Measurements from ENCODE around the gene MS4A10.

The MS4A10 gene

DNA sequence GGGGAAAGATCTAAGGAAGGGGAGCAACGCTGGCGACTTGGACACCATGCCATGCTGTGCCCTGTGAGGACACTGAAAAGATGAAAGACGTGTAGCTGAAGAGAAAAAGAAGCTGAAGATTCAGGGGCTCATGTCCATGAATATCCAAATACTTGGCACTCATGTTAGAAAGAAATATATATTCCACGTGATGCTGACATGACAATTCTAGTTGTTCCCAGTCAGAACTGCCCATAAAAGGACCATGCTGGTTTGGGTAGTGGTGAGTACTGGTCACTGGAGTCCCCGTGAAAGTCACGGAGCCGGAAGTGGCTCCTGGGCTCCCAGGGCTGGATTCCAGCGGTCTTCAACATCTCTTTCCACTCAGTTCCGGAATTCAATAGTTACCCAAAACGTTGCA, 18.6 kb upstream of the MS4A10 start:
- DNase-seq, result no peak

DNA sequence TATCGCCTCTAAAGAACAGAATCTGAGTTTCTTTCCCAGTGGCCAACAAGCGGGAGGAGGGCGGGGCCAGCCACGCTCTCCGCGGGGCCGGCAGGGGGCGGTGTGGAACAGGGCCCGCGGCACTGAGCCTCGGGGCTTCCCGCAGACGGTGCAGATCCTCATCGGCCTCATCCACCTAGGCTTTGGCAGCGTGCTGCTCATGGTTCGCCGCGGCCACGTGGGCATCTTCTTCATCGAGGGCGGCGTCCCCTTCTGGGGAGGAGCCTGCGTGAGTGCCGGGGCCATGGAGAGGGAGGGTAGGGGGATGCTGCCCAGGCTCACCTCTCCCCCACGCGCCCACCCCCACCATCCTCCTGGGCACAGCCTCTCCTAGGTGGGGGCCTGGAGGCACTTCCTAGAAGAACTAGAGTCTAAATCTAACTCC, 17.7 kb upstream of the MS4A10 start:
- no peak for DNase-seq

DNA sequence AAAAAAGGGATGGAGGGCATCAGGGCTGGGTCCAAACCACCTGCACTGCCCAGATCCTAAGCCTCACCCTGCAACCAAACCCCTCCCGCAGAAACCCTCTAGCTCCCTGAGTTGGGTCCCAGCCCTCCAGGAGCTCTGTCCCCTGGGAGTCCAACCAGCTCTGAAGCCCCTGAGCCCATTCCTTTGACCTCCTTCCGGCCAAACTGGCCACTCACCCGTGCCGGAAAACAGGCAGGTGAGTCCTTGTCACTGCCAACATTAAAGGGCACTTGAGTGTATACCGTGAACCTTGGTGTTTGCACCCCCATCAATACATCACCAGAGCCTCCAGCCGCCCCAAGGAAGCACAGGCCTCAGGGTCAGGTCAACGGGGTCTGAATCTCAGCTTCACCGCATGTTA, 16.9 kb upstream of the MS4A10 start:
- no peak for DNase-seq

DNA sequence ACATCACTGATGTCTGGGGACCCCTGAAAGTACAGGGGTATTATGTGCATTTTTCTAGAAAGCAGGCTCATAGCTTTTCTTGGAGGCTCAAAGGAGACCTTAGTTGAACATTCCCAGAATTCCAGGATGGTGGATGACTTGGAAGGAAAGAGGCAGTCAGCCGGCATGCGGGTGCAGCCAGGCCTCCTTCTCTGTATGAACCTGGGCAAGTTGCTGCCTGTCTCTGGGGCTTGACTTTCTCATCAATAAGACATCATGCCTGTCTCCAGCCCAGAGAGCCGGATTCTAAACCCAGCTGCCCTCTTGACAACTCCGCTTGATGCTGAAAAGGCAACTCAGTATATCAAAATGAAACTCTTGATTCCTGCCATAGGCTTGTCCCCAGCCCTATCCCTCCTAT, 15.9 kb upstream of the MS4A10 start:
- DNase-seq, result no peak

DNA sequence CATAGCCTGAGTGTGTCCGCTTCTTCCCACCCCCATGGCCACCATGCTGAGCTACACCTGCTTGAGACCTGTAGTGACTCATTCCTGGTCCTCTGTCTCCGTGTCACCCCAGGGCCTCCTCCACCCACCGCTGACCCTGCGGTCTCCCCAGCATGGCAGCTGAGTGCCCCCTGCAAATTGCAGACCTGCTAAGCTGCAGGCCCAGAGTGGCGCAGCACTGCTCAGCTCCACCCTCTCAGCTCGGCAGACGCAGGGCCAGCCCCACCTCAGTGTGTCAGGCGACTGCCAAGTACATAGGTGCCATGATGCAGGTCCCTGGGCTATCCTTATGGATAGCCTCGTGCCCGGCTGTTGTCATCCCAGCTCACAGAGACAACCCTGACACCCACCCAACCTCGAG, 15.3 kb upstream of the MS4A10 start:
- DNase-seq, result no peak

DNA sequence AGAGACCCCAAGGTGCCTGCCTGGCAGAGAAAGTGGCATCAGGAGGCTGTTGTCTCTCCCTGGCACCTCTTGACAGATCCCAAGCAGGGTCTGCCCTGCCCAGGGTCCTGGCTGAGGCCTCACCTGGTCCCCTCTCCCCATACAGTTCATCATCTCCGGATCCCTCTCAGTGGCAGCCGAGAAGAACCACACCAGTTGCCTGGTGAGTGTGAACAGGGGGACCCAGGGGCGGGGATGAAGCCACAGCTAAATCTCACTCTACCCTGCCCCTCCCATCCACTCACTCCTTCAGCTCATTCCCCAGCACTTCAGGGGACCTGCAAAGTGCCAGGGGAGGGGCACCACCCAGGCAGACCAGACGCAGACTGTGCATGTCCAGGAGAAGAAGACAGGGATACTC, 14.0 kb upstream of the MS4A10 start:
- DNase-seq, result no peak

DNA sequence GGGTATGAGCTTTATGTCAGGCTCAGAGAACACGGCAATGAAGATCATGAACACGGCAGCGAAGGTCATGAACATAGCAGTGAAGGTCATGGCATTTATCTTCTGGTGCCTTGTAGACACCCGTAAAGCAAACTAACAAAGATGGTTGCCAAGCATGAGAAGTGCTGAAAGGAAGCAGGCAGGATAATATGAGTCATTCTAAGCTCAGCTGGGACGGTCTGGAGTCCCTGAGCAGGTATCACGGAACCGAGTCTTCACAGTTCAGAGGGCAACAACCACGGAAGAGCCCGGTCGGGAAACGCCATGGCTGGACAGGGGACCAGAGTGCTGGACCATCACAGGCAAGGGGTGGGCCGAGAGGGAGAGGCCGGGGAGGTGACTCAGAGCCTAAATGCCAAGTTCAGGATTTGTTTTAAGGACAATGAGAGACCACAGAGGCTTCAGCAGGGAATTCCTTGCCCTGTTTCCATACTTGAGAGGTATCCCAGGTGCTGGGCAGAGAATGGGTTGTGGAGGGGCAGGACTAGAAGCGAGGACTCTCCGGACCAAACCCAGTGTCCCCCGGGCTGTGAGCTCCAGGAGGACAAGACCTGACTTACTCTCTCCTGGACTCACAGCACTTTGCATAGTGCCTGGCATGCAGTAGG, 13.1 kb upstream of the MS4A10 start:
- no peak for DNase-seq

DNA sequence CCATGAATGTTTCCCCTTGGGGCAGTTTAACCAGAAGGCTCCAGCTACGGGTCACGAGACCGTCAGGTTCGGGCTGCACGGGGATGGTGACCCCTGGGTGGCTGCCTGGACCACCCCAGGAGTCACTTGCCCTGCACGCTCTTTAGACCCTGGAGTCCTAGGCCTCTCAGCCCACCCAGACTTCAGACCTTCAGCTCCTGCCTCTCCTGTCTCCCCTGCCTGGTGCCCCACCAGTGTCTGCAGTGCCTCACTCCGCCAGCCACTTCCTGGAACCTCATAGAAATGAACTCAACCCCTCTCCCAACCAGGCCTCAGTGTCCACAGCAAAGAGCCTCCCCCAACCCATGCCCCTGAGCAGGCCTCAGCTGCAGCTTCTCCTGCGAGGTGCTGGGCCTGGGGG, 12.5 kb upstream of the MS4A10 start:
- DNase-seq, result no peak

DNA sequence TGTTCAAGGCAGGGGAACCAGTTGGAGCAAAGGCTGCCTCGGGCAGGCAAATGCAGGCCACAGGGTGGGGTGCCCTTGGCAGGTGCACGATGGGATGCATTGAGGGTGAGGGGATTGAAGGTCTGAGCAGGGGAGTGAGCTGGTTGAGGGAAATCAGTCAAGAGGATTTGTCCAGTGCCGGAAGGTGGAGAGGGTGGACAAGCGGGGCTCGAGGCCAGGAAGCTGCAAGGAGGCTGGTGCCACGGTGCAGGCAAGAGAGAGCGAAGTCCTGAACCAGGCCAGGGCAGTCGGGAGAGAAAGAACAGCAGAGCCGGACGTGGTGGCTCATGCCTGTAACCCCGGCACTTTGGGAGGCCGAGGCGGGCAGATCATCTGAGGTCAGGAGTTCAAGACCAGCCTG, 10.4 kb upstream of the MS4A10 start:
- DNase-seq, result no peak

DNA sequence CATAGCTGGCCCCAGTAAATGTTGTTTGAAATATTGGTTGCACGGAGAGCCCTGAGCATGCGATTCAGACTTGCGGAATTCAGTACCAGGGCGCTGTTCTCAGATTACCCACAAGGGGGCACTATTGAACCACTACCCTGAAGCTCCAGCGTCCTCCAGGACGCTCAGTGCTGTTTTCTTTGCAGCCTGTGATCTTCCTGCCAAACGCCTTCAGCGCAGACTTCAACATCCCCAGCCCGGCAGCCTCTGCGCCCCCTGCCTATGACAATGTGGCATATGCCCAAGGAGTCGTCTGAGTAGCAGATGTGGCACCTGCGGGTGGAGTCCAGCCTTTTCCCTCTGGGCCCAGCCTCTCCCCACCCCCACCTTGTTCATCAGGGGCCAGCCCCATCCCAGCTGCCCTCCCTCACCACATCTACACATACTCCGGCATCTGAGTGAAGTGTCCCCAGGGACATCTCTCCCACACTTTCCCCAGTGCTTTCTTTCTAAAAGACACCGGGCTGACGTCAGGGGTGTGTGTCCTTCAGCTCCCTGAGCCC, 9.6 kb upstream of the MS4A10 start:
- DNase-seq, result peak; percentile 83

DNA sequence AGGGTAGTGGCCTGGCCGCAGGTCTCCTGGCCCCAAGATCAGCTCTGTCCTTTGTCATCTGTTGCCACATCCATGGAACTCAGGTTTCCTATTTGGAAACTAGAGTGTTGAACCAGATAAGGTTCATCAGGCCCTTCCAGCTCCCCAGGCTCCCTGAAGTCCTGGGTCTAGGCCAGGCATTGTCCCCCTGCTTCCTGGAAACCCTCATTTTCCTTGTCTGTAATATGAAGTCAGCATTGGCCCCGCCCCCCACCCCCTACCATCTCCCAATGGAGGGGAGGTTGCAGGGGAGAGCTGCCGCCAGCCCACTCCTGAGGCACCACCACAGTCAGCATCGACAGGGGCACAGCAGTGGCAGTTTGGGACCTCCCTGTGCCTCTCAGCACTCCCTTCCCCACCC, 9.0 kb upstream of the MS4A10 start:
- no peak for DNase-seq

DNA sequence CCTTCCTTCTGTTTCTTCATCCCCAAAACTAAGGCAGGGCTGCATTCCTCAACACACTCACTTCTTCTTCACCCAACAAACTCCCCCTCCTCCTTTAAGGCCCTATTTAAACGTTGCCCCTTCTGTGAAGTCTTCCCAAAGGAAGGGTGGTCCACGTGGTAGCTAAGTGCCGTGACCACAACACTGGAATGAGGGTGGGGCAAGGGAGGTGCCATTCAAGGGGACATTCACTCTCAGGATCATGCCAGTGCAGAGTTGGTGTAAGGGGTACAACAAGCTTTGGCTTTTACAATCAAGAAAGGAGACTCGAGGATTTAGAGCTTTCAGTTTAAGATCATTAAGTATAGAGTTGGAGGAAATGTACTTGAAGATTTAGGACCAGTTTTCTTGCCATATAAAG, 8.0 kb upstream of the MS4A10 start:
- no peak for DNase-seq

DNA sequence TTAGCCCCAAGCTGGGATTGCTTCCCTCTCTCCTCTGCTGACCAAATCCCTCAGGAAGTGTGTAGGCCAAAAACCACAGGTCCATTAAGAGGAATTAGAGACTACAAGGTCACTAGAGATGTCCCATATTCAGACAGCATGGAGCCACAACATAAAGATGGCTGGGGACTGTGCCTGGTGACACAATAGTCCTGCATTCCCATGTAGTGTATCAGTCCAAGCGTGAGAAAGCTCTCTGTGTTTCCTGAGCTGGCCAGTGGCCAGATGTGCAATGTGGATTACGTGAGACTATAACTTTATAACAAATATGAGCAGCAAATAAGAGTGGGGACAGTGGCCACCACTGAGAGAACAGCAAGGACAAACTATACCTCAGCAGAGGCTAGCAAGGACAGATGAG, 7.6 kb upstream of the MS4A10 start:
- no peak for DNase-seq

DNA sequence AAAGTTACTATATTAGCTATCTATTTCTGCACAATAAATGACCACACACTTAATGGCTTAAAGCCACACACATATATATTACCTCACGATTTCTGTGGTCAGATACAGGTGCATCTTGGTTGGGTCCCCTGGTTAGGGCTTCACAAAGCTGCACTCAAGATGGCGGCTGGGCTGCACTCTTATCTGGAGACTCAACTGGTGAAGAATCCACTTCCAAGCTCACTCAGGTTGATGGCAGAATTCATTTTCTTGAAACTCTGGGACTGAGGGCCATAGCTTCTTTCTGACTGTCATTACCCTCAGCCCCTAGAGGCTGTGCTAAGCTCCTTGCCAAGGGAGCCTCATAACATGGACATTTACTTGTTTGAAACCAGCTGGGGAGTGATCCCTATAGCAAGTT, 5.1 kb upstream of the MS4A10 start:
- DNase-seq, result no peak

DNA sequence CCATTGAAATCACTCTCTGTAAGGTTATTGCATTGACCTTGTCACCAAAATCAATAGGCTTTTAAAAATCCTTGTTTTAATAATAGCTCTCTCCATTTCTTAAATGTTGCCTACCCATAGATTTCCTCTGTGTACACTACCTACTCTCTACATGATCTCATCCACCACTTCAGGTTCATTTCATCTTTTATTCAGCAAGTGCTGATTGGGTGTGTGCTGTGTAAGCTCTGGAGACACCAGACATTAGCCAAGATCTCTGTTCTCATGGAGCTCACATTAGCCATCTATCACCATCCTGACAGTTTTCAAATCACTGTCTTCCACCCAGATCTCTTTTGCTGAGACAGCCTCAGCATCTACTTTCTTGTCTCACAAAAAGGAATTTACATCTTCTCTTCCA, 4.4 kb upstream of the MS4A10 start:
- no peak for DNase-seq

DNA sequence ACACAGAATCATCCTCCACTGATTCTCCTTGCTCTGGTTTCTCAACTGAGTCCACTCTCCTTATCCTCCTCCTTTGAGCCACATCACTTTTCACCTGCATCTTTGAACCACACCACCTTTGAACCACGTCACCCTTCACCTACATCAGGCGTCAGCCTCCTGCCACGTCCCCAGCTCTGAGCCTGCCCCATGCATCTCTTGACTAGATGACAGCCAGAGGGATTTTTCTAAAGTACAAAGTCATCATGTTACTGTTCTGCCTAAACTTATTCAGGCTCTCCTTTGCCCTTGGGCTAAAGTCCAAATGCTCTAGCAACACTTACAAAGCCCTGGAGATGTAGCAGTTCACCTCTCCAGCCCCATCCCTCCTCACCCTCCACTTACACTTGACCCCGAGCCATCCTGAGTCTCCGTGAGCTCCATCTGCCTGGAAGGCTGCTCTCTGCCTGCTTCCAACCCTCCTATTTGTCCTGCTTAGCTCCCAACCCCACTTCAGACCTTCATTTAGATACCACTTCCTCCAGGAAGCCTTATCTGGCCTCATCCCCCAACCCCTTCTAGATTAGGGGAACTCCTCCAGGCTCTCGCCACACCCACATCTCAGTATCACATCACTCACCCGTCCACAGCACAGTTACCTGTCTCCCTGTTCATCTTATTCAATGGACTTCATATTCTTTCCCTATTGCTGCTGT, 3.7 kb upstream of the MS4A10 start:
- no peak for DNase-seq

DNA sequence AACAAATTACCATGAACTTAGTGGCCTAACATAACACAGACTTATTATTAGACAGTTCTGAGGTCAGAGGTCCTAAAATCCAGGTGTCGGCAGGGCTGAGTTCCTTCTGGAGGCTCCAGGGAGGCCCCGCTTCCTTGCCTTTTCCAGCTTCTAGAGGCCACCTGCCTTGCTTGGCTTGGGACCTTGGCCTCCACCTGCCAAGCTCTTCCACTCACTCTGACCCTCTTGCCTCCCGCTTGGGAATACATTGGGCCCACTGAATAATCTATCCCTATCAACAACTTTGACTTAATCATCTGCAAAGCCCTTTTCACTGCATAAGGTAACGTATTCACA, 3.2 kb upstream of the MS4A10 start:
- no peak for DNase-seq

DNA sequence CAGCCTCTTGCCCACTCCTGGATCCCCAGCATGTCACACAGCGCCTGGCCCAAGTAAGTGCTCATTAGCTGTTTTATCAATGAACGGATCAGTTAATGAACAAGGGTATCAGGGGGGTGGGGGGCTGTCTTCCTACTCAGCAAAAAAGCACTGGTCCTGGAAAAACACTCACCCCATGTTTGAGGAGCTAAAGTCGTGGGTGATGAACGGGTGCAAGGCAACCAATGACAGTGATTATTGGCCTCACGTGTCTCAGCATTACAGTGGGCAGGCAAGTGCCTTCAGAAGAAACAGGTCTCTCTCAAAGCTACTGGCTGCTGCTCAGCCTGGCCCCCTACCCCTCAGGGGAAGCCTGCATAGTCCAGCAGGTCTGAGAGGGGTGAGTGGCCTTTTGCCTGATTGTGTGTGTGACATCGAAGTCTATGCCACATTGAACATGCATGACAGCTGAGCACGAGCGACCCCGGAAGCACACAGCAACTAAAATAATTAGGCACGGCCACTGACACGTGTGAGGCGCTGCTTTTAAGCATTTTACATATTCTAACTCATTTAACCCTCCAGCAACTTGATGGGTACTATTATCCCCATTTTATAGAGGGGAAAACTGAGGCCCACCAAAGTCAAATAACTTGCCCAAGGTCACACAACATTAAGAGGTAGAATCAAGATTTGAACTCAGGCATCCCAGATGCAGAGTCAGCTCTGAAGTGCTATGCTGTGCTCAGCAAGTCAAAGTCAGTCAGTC, 2.6 kb upstream of the MS4A10 start:
- no peak for DNase-seq

DNA sequence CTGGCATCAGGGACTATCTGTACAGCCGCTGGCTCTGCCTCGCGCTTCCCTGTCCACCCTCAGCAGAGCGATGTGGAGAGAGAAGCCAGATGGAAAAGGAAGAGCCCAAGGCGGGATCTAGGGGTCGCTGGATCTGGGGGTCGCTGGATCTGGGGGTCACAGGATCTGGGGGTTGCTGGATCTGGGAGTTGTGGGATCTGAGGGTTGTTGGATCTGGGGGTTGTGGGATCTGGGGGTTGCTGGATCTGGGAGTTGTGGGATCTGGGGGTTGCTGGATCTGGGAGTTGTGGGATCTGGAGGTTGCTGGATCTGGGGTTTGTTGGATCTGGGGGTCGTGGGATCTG, 2.0 kb upstream of the MS4A10 start:
- DNase-seq, result no peak

DNA sequence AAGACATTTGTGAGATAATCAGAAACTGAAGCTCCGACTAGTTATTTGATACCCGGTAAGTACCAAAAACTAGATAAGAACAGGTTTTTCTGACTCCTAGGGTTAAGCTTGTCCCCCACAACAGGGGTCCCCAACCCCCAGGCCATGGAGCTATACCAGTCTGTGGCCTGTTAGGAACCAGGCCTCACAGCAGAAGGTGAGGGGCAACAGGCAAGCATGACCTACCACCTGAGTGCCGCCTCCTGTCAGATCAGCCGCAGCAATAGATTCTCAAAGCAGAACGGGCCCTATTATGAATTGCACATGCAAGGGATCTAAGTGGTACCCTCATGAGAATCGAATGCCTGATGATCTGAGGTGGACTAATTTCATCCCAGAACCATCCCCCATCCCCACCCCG, 1.2 kb upstream of the MS4A10 start:
- DNase-seq, result no peak

DNA sequence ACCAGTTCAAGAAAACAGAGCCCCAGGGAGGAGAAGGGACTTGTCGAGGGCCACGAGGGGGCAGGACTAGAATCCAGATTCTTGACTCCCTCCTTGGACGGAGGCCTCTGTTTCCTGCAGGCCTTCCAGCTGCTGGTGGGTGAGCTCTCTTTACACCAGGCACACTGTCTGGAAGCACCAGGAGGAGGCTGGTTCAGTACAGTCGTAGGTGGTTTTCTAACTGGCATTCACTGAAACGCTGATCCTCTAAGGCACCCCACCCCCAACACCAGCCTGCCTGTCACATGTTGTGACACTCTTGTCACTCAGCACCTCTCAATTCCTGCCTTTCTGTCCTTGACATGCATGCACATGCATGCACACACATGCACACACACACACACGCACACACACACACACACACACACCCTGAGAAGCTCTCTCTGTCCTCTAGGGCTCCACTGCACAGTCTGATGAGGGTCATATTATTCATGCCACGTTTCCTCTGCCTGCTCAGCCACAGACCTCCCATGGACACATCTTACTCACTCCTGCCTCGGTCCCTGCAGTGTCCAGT, 751 bp downstream of the MS4A10 start:
- no peak for DNase-seq

DNA sequence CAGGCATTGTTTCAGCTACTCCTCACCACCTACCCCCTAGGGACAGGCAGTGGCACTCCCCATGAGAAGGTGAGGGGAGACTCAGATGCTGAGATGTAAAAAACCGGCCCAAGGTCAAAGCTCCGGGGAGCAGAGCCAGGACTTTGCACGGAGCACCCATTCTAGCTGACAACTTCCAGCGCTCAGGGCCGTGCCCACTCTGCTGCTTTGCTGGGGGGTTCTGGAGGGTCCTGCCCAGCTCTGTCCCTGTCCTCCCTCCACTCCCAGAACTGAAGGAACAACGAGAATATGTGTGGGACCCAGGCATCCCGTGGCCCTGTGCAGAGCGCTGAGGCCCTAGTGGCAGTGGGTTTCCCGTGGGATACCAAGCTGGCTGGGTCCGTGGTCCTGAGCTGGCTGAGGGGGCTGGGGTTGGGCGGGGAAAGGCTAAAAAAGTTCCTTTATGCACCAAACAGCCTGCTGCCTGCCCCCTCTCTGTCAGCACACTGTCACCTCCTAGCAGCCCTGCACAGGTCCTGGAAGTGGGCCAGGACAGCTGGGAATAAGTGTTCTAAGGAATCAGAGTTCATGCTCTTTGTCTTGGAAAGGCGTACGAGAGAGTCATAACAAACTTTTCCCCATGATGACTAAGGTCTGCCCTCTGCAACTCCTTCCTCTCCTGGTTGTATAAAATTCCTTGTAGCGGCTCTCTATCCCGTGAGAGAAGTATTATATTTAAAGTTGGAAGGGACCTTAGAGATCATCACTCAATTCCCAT, 1.9 kb downstream of the MS4A10 start:
- no peak for DNase-seq

DNA sequence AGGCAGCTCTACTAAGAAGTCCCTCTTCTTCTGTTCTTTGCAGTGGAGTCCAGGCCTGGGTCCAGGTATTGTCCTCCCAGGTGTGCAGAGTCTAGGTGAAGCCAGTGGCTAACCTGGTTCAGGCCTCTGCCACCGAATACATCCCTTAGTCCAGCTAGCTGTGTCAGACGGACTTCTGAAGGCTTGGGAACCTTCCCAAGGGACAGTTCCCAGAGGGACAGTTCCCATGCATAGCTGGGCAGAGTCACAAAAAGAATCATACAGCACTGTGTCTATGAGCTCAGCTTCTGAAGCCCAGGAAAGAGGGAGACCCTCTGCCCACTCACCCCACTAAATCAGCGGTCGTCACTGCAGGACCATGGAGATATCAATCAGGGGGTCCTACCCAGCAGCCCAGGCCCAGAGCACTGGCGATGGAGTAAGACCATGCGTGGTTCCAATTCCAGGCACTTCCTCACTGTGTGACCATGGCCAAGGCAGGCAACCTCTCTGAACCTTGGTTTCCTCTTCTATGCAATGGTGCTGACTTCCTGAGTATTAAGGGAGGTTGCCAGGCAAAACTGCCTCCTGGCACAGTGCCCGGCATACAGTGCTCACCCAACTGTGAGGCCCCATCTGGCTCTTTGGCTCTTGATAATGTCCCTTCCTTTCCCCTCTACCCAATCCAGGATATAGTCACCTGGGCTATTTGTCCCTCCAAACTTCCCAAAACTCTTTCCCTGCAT, 3.4 kb downstream of the MS4A10 start:
- DNase-seq, result no peak
